GM10266 (cell line): Measurements from ENCODE around the gene SYCP2L.
"Not testable (repeated sequence)": the region's sequence is repeated elsewhere in the genome, so short reads cannot be mapped to it uniquely, and the experiment has no call there.

Experiments used
- DNase-seq: peaks from one replicate; pipeline ENCODE4 v3.0.0; 2012; ENCODE audit errors: extremely low spot score
- TF ChIP-seq, protein P1 (sequence below): IDR thresholded peaks from 2 replicates; pipeline ENCODE4 v1.5.1; 2012; ENCODE audit warnings: mild to moderate bottlenecking, low read depth; ENCODE audit not compliant: control insufficient read depth, insufficient read depth; ENCODE audit errors: missing control alignments

The SYCP2L gene

GRCh38 chr6:10849901-10850300 lies 37.0 kb upstream of the SYCP2L start:
- TF ChIP-seq, protein P1, sequence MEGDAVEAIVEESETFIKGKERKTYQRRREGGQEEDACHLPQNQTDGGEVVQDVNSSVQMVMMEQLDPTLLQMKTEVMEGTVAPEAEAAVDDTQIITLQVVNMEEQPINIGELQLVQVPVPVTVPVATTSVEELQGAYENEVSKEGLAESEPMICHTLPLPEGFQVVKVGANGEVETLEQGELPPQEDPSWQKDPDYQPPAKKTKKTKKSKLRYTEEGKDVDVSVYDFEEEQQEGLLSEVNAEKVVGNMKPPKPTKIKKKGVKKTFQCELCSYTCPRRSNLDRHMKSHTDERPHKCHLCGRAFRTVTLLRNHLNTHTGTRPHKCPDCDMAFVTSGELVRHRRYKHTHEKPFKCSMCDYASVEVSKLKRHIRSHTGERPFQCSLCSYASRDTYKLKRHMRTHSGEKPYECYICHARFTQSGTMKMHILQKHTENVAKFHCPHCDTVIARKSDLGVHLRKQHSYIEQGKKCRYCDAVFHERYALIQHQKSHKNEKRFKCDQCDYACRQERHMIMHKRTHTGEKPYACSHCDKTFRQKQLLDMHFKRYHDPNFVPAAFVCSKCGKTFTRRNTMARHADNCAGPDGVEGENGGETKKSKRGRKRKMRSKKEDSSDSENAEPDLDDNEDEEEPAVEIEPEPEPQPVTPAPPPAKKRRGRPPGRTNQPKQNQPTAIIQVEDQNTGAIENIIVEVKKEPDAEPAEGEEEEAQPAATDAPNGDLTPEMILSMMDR, result no peak
- DNase-seq, result no peak

DNA sequence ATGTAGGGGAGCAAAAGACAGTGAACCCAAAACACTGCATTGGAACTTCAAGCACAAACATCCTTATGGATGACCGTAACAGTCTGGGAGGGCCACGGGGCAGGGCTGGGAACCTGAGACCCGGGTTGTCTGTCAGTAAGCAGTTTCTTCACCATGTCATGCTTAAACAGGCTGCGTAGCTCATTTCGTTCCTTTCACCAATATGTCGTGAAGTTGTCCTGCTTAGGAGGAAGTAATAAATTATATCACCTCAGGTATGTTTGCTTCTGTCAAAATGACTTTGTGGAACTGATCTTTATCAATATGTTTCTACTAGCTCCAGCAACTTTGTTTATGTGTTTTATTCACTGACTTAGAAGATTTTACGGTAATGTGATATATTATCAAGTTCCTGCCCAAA lies 36.1 kb upstream of the SYCP2L start:
- DNase-seq, result no peak
- TF ChIP-seq, protein P1, result no peak

DNA sequence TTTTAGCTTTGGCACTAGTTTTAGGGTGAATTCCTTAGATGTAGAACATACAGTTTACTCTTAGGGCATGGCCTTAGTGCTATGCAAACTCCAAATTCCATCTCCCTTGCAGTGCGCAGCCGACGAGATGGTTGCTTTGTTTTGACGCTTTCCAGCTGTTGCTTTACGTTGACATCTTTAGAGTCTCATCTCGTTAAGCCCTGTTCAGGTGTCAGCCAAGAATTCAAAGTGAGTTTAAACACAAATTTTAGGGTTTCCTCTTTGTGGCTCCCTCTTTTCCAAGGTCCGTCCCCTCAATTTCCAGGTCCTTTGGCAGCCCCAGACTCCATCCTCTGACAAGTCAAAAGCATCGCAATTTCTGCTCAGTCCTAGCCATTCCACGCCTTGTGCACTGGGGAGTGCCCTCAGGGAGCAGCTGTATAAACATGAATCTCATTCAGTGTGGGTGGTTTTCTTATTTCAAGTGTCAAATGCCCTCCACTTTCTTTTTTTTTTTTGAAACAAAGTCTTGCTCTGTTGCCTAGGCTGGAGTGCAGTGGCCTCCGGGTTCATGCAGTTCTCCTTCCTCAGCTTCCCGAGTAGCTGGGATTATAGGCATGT lies 34.4 kb upstream of the SYCP2L start:
- no peak for DNase-seq

GRCh38 chr6:10853849-10854300 lies 33.0 kb upstream of the SYCP2L start:
- not testable (repeated sequence) for DNase-seq

More for the DNA sequence above, 34.4 kb upstream of the SYCP2L start:
- TF ChIP-seq, protein P1, result no peak

- TF ChIP-seq, protein P1, result no peak
These were observed 31.8 kb upstream of the SYCP2L start for GRCh38 chr6:10854922-10855632.

DNA sequence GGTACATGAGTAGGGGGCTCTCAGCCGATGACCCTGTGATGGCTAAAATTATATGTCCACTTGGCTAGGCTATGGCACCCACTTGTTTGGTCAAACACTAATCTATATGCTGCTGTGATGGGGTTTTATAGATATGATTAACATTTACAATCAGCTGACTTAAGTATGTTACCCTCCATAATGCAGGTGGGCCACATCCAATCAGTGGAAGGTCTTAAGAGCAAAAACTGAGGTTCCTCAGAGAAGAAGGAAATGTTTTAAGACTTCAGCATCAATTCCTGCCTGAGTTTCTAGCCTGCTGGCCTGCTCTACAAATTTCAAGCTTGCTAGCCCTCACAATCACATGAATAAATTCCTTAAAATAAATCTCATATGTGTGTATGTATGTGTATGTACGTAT lies 29.6 kb upstream of the SYCP2L start:
- TF ChIP-seq, protein P1, result no peak
- no peak for DNase-seq

More at GRCh38 chr6:10854922-10855632, 31.8 kb upstream of the SYCP2L start:
- DNase-seq, result no peak

DNA sequence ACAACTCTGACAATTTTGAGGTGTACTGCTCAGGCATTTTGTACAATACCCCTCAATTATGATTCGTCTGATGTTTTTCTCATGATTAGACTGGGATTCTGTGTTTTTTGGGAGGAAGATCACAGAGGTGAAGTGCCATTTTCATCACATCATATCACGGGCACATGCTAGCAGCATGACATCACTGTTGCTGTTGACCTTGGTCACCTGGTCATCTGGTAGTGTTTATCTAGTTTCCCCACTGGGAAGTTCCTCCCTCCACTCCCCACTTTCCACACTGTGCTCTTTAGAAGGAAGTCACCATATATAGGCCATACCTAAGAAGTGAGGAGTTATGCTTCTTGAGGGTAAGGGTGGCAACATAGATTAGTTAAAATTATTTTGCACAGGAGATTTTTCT lies 25.8 kb upstream of the SYCP2L start:
- TF ChIP-seq, protein P1, result no peak
- no peak for DNase-seq

- DNase-seq, result no peak
- TF ChIP-seq, protein P1, result no peak
These were observed 24.5 kb upstream of the SYCP2L start for GRCh38 chr6:10862361-10862760.

- not testable (repeated sequence) for DNase-seq
These were observed 23.8 kb upstream of the SYCP2L start for GRCh38 chr6:10863031-10863430.

- not testable (repeated sequence) for DNase-seq
These were observed 20.1 kb upstream of the SYCP2L start for GRCh38 chr6:10866709-10867108.
